PC-9 (cell line): ENCODE results near the gene CDH13. TPM values are rescaled to one million over a fixed set of nuclear protein-coding genes. Genes with fewer than 3 reads are reported as not detected.

Experiments
- BruUV-seq: library from RNA; stranded (reverse); fragments of 400-500 nt; replicated peaks from 2 replicates; lab custom pipeline; 2021; lab: Mats Ljungman, UMichigan
- CTCF ChIA-PET: fragments of 300-600 bp; sonication (Branson Sonifier 250); formaldehyde crosslinking; loops from one replicate; lab custom pipeline; 2022; ENCODE audit warnings: antibody characterized with exemption; lab: Charles Lee
- POLR2A ChIA-PET: fragments of 300-600 bp; sonication (Branson Sonifier 250); formaldehyde crosslinking; loops from one replicate; lab custom pipeline; 2022; ENCODE audit warnings: antibody characterized with exemption; ENCODE audit not compliant: unreplicated experiment; lab: Charles Lee
- DNase-seq, 2 experiments: peaks; one replicate each; pipeline versions ENCODE4 v3.0.0 to v3.0.0-alpha.2; 2015 to 2022; ENCODE audit warnings: mixed read lengths in 1 of 2
- H2AFZ ChIP-seq: fragments of 200-600 bp; sonication (generic); 2 replicates; pipeline ENCODE4 v1.8.1; 2017; ENCODE audit warnings: antibody characterized with exemption
- H3F3A ChIP-seq: fragments of 200-600 bp; sonication (generic); 2 replicates; pipeline ENCODE4 v1.8.1; 2017; ENCODE audit warnings: antibody characterized with exemption, mild to moderate bottlenecking, low read depth; ENCODE audit not compliant: insufficient read depth
- H3K27ac ChIP-seq: fragments of 200-600 bp; sonication (generic); 2 replicates; pipeline ENCODE4 v1.6.1; 2016; ENCODE audit warnings: mixed run types
- H3K27me3 ChIP-seq: fragments of 200-600 bp; sonication (generic); 2 replicates; pipeline ENCODE4 v1.6.1; 2016; ENCODE audit warnings: low read depth, mixed run types; ENCODE audit not compliant: insufficient read depth
- H3K36me3 ChIP-seq: fragments of 200-600 bp; sonication (generic); 2 replicates; pipeline ENCODE4 v1.6.1; 2016; ENCODE audit warnings: low read depth, mixed run types
- H3K4me1 ChIP-seq: fragments of 200-600 bp; sonication (generic); replicated peaks from 2 replicates; pipeline ENCODE4 v1.6.1; 2016; ENCODE audit warnings: mixed run types; ENCODE audit not compliant: insufficient read depth
- H3K4me2 ChIP-seq: fragments of 200-600 bp; sonication (generic); 2 replicates; pipeline ENCODE4 v1.6.1; 2017; ENCODE audit warnings: mixed run types
- H3K4me3 ChIP-seq: fragments of 200-600 bp; sonication (generic); 2 replicates; pipeline ENCODE4 v1.6.1; 2016; ENCODE audit warnings: mixed run types
- H3K79me2 ChIP-seq: fragments of 200-600 bp; sonication (generic); 2 replicates; pipeline ENCODE4 v1.6.1; 2017; ENCODE audit warnings: low read depth, mixed run types
- H3K9me2 ChIP-seq: fragments of 200-600 bp; sonication (generic); 2 replicates; pipeline ENCODE4 v1.8.1; 2017; ENCODE audit warnings: mild to moderate bottlenecking; ENCODE audit not compliant: insufficient read depth
- H3K9me3 ChIP-seq: fragments of 200-600 bp; sonication (generic); 2 replicates; pipeline ENCODE4 v1.8.1; 2016; ENCODE audit warnings: low read depth; ENCODE audit not compliant: insufficient read depth
- H4K20me1 ChIP-seq: fragments of 200-600 bp; sonication (generic); 2 replicates; pipeline ENCODE4 v1.8.1; 2017; ENCODE audit not compliant: insufficient read depth
- CTCF ChIP-seq: fragments of 200-600 bp; sonication (generic); conservative IDR thresholded peaks from 2 replicates; pipeline ENCODE4 v1.6.1; 2017; ENCODE audit warnings: mixed run types, antibody characterized with exemption, mild to moderate bottlenecking, moderate library complexity
- EZH2 ChIP-seq: fragments of 200-600 bp; sonication (generic); IDR thresholded peaks from 2 replicates; pipeline ENCODE4 v1.8.0; 2017; ENCODE audit warnings: antibody characterized with exemption, low read depth
- intact Hi-C: fragments of 100-400 bp; cut with micrococcal nuclease; formaldehyde crosslinking; loops from one replicate; pipeline ENCODE4 v1.10.0; 2022; ENCODE audit not compliant: unreplicated experiment
- total RNA-seq: library from RNA; stranded (reverse); gene quantifications from 2 replicates; pipeline ENCODE4 v1.2.3, GENCODE V29; 2021

CDH13 gene
- total RNA-seq, 1 experiment from 2014 or later: 0.24 TPM

GRCh38 chr16:83176802-83177201, 550.0 kb downstream of the CDH13 start:
- intact Hi-C loops: no loop called here
- H3K4me1 ChIP-seq: no peaks in the 10 kb centered on the region
- DNase-seq: no peak
- H3K4me3 ChIP-seq: no peak overlapping the region
- POLR2A ChIA-PET: no interaction called here
- no peak for TF ChIP-seq CTCF
- TF ChIP-seq EZH2: no peak
- H4K20me1 ChIP-seq: no peaks in the 10 kb centered on the region
- H3K4me2 ChIP-seq: no peak overlapping the region
- no peaks in the 10 kb centered on the region for H3K9me3 ChIP-seq
- CTCF ChIA-PET: no interaction called here
- BruUV-seq: no TSS peak
- no peak overlapping the region for H2AFZ ChIP-seq
- no peaks in the 10 kb centered on the region for H3K36me3 ChIP-seq
- peaks cover 13% of the 10 kb centered on the region; the same call in 1 of the 2 replicates for H3K27me3 ChIP-seq
- no peaks in the 10 kb centered on the region; the same call in 1 of the 2 replicates for H3K9me2 ChIP-seq
- H3K79me2 ChIP-seq: no peaks in the 10 kb centered on the region
- no peaks in the 10 kb centered on the region for H3F3A ChIP-seq
- H3K27ac ChIP-seq: no peak overlapping the region

- ChIA-PET POLR2A (no interaction called here), CTCF (no interaction called here)
- Histone ChIP-seq H3K27me3 (peaks cover 30% of the 10 kb centered on the region), H3K4me2 (no peak overlapping the region), H3K4me3 (no peak overlapping the region), H2AFZ (no peak overlapping the region), H3K36me3 (no peaks in the 10 kb centered on the region), H3K79me2 (no peaks in the 10 kb centered on the region), H3K9me3 (no peaks in the 10 kb centered on the region), H3K27ac (no peak overlapping the region), H4K20me1 (no peaks in the 10 kb centered on the region), H3K9me2 (no peaks in the 10 kb centered on the region), H3F3A (no peaks in the 10 kb centered on the region), H3K4me1 (no peaks in the 10 kb centered on the region)
- DNase-seq: no peak
- no TSS peak for BruUV-seq
- intact Hi-C loops: no loop called here
- TF ChIP-seq CTCF (no peak), EZH2 (no peak)
These were observed 559.1 kb downstream of the CDH13 start for GRCh38 chr16:83185902-83186301.

- CTCF ChIA-PET: no interaction called here
- peaks cover 30% of the 10 kb centered on the region for H3K27me3 ChIP-seq
- H3K36me3 ChIP-seq: no peaks in the 10 kb centered on the region
- no peaks in the 10 kb centered on the region for H3K79me2 ChIP-seq
- H3K4me1 ChIP-seq: no peaks in the 10 kb centered on the region
- no peaks in the 10 kb centered on the region for H3K9me3 ChIP-seq
- no TSS peak for BruUV-seq
- no peaks in the 10 kb centered on the region for H3K9me2 ChIP-seq
- no peak overlapping the region for H3K4me2 ChIP-seq
- no peaks in the 10 kb centered on the region for H3F3A ChIP-seq
- H3K27ac ChIP-seq: no peak overlapping the region
- POLR2A ChIA-PET: no interaction called here
- H2AFZ ChIP-seq: no peak overlapping the region
- no peaks in the 10 kb centered on the region for H4K20me1 ChIP-seq
- intact Hi-C loops: no loop called here
- no peak overlapping the region for H3K4me3 ChIP-seq
- DNase-seq: no peak
- TF ChIP-seq EZH2 (no peak), CTCF (no peak)
These were observed 560.6 kb downstream of the CDH13 start for GRCh38 chr16:83187405-83187804.
